ENCODE data around the gene SCARF2. TPM values are rescaled to one million over a fixed set of nuclear protein-coding genes. Genes with fewer than 3 reads are reported as not detected.

The SCARF2 gene
- total RNA-seq, 1 donor from 2014 or later, result 8.1 TPM

- Mint-ChIP-seq H3K36me3 (ENCODE audit: low read depth, unreplicated experiment) (peaks cover 10% of the 10 kb centered on the region), H3K27ac (ENCODE audit: unreplicated experiment) (no peak overlapping the region), H3K27me3 (ENCODE audit: unreplicated experiment) (peaks cover 16% of the 10 kb centered on the region), H3K4me3 (ENCODE audit: unreplicated experiment) (no peak overlapping the region), H3K9me3 (ENCODE audit: unreplicated experiment) (no peaks in the 10 kb centered on the region), H3K4me1 (ENCODE audit: unreplicated experiment) (peaks cover 2% of the 10 kb centered on the region)
- TF ChIP-seq, protein P1, sequence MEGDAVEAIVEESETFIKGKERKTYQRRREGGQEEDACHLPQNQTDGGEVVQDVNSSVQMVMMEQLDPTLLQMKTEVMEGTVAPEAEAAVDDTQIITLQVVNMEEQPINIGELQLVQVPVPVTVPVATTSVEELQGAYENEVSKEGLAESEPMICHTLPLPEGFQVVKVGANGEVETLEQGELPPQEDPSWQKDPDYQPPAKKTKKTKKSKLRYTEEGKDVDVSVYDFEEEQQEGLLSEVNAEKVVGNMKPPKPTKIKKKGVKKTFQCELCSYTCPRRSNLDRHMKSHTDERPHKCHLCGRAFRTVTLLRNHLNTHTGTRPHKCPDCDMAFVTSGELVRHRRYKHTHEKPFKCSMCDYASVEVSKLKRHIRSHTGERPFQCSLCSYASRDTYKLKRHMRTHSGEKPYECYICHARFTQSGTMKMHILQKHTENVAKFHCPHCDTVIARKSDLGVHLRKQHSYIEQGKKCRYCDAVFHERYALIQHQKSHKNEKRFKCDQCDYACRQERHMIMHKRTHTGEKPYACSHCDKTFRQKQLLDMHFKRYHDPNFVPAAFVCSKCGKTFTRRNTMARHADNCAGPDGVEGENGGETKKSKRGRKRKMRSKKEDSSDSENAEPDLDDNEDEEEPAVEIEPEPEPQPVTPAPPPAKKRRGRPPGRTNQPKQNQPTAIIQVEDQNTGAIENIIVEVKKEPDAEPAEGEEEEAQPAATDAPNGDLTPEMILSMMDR (IDR thresholded peaks at IDR 0.05; ENCODE audit: unreplicated experiment), result no peak
- no peak for DNase-seq (ENCODE audit: low spot score)
Observed at GRCh38 chr22:20426259-20426615, 11.4 kb downstream of the SCARF2 start.

DNA sequence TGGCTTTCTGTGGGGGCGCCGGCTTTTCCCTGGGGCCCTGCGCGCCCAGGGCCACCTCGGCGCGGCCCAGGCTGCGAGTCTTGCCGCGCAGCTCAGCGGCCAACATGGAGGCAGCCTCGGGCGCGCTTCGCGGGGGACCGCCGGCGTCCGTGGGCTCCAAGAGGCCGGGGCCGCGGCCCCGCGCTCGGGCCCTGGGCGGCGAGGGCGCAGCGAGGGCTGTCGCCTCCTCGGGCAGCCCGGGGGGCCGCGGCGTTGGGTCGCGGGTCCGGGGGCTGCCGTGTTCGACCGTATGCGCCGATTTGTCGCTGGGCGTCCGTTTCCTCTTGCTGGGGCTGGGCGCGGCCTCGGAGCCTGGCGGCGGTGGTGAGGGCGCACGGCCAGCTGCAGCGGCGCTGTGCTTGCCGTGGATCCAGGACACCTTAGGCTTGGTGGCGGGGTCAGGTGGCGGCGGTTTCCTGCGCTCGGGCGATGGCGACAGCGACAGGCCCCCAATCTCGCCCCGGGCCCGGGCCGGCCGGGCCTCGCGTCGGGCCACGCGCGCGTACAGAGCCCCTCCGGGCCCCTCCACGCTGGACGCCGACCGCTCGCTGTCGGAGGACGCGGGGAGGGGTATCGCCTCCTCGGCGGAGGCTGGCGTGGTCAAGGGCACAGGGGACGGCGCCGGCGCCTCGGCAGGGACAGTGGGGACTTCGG, 11.9 kb downstream of the SCARF2 start:
- no peak for DNase-seq (ENCODE audit: low spot score)
- H3K27me3 Mint-ChIP-seq (ENCODE audit: unreplicated experiment), result peaks cover 16% of the 10 kb centered on the region
- no peak overlapping the region for H3K4me3 Mint-ChIP-seq (ENCODE audit: unreplicated experiment)
- H3K27ac Mint-ChIP-seq (ENCODE audit: unreplicated experiment), result no peak overlapping the region
- peaks cover 10% of the 10 kb centered on the region for H3K36me3 Mint-ChIP-seq (ENCODE audit: low read depth, unreplicated experiment)
- no peaks in the 10 kb centered on the region for H3K9me3 Mint-ChIP-seq (ENCODE audit: unreplicated experiment)
- peaks cover 2% of the 10 kb centered on the region for H3K4me1 Mint-ChIP-seq (ENCODE audit: unreplicated experiment)
- TF ChIP-seq, protein P1 (IDR thresholded peaks at IDR 0.05; ENCODE audit: unreplicated experiment), result no peak

GRCh38 chr22:20424932-20425565, 12.6 kb downstream of the SCARF2 start:
- no peaks in the 10 kb centered on the region for H3K9me3 Mint-ChIP-seq (ENCODE audit: unreplicated experiment)
- peaks cover 10% of the 10 kb centered on the region for H3K36me3 Mint-ChIP-seq (ENCODE audit: low read depth, unreplicated experiment)
- H3K27ac Mint-ChIP-seq (ENCODE audit: unreplicated experiment), result no peak overlapping the region
- TF ChIP-seq, protein P1 (IDR thresholded peaks at IDR 0.05; ENCODE audit: unreplicated experiment), result no peak
- H3K27me3 Mint-ChIP-seq (ENCODE audit: unreplicated experiment), result peaks cover 12% of the 10 kb centered on the region
- peaks cover 2% of the 10 kb centered on the region for H3K4me1 Mint-ChIP-seq (ENCODE audit: unreplicated experiment)
- H3K4me3 Mint-ChIP-seq (ENCODE audit: unreplicated experiment), result no peak overlapping the region
- DNase-seq (ENCODE audit: low spot score), result no peak

GRCh38 chr22:20424568-20424931, 13.1 kb downstream of the SCARF2 start:
- Mint-ChIP-seq H3K4me3 (ENCODE audit: unreplicated experiment) (no peak overlapping the region), H3K4me1 (ENCODE audit: unreplicated experiment) (peaks cover 2% of the 10 kb centered on the region), H3K27me3 (ENCODE audit: unreplicated experiment) (peaks cover 12% of the 10 kb centered on the region), H3K9me3 (ENCODE audit: unreplicated experiment) (no peaks in the 10 kb centered on the region), H3K27ac (ENCODE audit: unreplicated experiment) (no peak overlapping the region), H3K36me3 (ENCODE audit: low read depth, unreplicated experiment) (peaks cover 10% of the 10 kb centered on the region)
- DNase-seq (ENCODE audit: low spot score), result no peak
- TF ChIP-seq, protein P1 (IDR thresholded peaks at IDR 0.05; ENCODE audit: unreplicated experiment), result no peak

DNA sequence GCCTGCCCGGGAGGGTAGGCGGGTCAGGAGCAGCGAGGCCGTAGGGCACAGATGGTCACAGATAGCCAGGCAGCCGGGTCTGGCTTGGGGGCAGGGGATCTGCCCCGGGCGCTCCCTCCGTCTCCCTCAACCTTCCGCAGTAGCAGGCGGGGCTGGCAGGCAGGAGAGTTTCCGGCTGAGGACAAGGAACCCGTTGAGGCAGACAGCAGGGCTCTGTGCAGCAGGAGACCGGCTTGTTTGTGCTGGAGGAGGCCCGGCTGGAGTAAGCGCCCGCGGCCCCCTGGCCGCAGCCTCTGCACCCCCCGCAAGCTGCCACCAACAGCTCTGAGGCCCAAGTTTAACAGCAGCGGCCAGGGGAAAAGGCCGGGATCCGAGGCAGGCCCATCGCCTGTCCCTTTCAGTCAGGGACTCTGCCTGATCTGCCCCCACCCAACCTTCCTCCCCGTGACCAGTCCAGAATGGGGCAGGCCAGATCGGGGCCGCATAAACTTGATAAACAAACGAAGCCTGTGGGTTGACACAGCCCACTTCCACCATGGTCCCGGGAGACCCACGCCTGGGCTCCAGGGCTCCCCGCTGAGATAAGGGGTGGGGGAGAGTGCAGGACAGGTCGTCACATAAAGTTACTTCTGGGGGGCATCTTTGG, 13.6 kb downstream of the SCARF2 start:
- Mint-ChIP-seq H3K4me3 (ENCODE audit: unreplicated experiment) (no peak overlapping the region), H3K9me3 (ENCODE audit: unreplicated experiment) (no peaks in the 10 kb centered on the region), H3K27ac (ENCODE audit: unreplicated experiment) (no peak overlapping the region), H3K27me3 (ENCODE audit: unreplicated experiment) (peaks cover 12% of the 10 kb centered on the region), H3K4me1 (ENCODE audit: unreplicated experiment) (peaks cover 2% of the 10 kb centered on the region), H3K36me3 (ENCODE audit: low read depth, unreplicated experiment) (peaks cover 10% of the 10 kb centered on the region)
- DNase-seq (ENCODE audit: low spot score), result no peak
- TF ChIP-seq, protein P1 (IDR thresholded peaks at IDR 0.05; ENCODE audit: unreplicated experiment), result no peak
